Tibial artery (tissue), 4 donors: Measurements from ENCODE around the gene MGLL.

Experiments
- DNase-seq, 2 donors: peaks; one replicate each; pipeline ENCODE4 v3.0.0-alpha.2; 2019
- H3K27ac ChIP-seq, 2 donors: fragments of 200-600 bp; sonication (generic) in 1 of 2; 1 replicate in 1 of 2; 2 replicates in 1 of 2; pipeline ENCODE4 v1.5.1; 2018 to 2019; ENCODE audit warnings: mild to moderate bottlenecking in 1 of 2
- H3K27me3 ChIP-seq, 2 donors: fragments of 200-600 bp; sonication (generic) in 1 of 2; one replicate each; pipeline versions ENCODE4 v1.5.1 to v1.6.0; 2016 to 2019
- H3K36me3 ChIP-seq, 3 donors: fragments of 200-600 bp; sonication (generic) in 2 of 3; one replicate each; pipeline ENCODE4 v1.5.1; 2016 to 2019; ENCODE audit warnings: mild to moderate bottlenecking in 2 of 3
- H3K4me1 ChIP-seq, 4 donors: fragments of 200-600 bp; sonication (generic) in 2 of 4; 1 replicate in 3 of 4; 2 replicates in 1 of 4; pipeline ENCODE4 v1.5.1; 2016 to 2019
- H3K4me3 ChIP-seq, 2 donors: fragments of 200-600 bp; sonication (generic) in 1 of 2; 1 replicate in 1 of 2; 2 replicates in 1 of 2; pipeline ENCODE4 v1.5.1; 2018 to 2019; ENCODE audit warnings: mild to moderate bottlenecking in 2 of 2
- H3K9me3 ChIP-seq, 3 donors: fragments of 200-600 bp; sonication (generic) in 1 of 3; one replicate each; pipeline ENCODE4 v1.5.1; 2016 to 2019
- CTCF ChIP-seq, 2 experiments: fragments of 200-600 bp in 1 of 2; fragments of 450-650 bp in 1 of 2; IDR thresholded peaks; one replicate each; pipeline ENCODE4 v1.5.1; 2017 to 2019; ENCODE audit warnings: antibody characterized with exemption in 2 of 2, mild to moderate bottlenecking in 1 of 2, moderate library complexity in 1 of 2
- intact Hi-C: fragments of 100-400 bp; cut with DNase I; formaldehyde crosslinking; loops from one replicate; pipeline ENCODE4 v1.15.0; 2023; ENCODE audit warnings: low total_unique reads

MGLL gene

GRCh38 chr3:127768346-127769008 is 53.8 kb downstream of the MGLL start:
- no peak overlapping the region for H3K4me3 ChIP-seq
- no peak for TF ChIP-seq CTCF (IDR thresholded peaks at IDR 0.05)
- intact Hi-C loops, result no loop called here
- H3K27ac ChIP-seq, result peak overlapping the region in 1 of 2 donors; percentile 47
- H3K9me3 ChIP-seq, result peaks cover 5 to 11% (median 10%) of the 10 kb centered on the region in 3 donors
- peaks cover 0 to 35% (median 3%) of the 10 kb centered on the region in 4 donors for H3K4me1 ChIP-seq
- DNase-seq, result no peak
- no peaks in the 10 kb centered on the region for H3K27me3 ChIP-seq
- no peaks in the 10 kb centered on the region for H3K36me3 ChIP-seq

- H3K36me3 ChIP-seq, result no peaks in the 10 kb centered on the region
- no peak for DNase-seq
- peaks cover 5 to 11% (median 10%) of the 10 kb centered on the region in 3 donors for H3K9me3 ChIP-seq
- peaks cover 0 to 49% (median 16%) of the 10 kb centered on the region in 4 donors for H3K4me1 ChIP-seq
- H3K27ac ChIP-seq, result no peak overlapping the region
- intact Hi-C loops, result no loop called here
- H3K4me3 ChIP-seq, result no peak overlapping the region
- no peaks in the 10 kb centered on the region for H3K27me3 ChIP-seq
- no peak for TF ChIP-seq CTCF (IDR thresholded peaks at IDR 0.05)
These were observed 55.2 kb downstream of the MGLL start for GRCh38 chr3:127767126-127767525.

- Histone ChIP-seq H3K4me3 (no peak overlapping the region), H3K4me1 (peaks cover 0 to 62% (median 27%) of the 10 kb centered on the region in 4 donors), H3K27me3 (no peaks in the 10 kb centered on the region), H3K9me3 (peaks cover 5 to 11% (median 10%) of the 10 kb centered on the region in 3 donors), H3K36me3 (no peaks in the 10 kb centered on the region), H3K27ac (no peak overlapping the region)
- TF ChIP-seq CTCF (IDR thresholded peaks at IDR 0.05), result no peak
- no peak for DNase-seq
- intact Hi-C loops, result no loop called here
These were observed 56.6 kb downstream of the MGLL start for GRCh38 chr3:127765735-127766134.

GRCh38 chr3:127764841-127765362 is 57.4 kb downstream of the MGLL start:
- intact Hi-C loops, result no loop called here
- H3K36me3 ChIP-seq, result no peaks in the 10 kb centered on the region
- no peak for DNase-seq
- no peak overlapping the region for H3K4me3 ChIP-seq
- no peaks in the 10 kb centered on the region for H3K27me3 ChIP-seq
- H3K9me3 ChIP-seq, result peaks cover 5 to 11% (median 10%) of the 10 kb centered on the region in 3 donors
- H3K4me1 ChIP-seq, result peaks cover 0 to 71% (median 27%) of the 10 kb centered on the region in 4 donors
- H3K27ac ChIP-seq, result no peak overlapping the region
- no peak for TF ChIP-seq CTCF (IDR thresholded peaks at IDR 0.05)

- no peak overlapping the region for H3K4me3 ChIP-seq
These were observed 58.0 kb downstream of the MGLL start for GRCh38 chr3:127764301-127764700.

More at GRCh38 chr3:127764301-127764700, 58.0 kb downstream of the MGLL start:
- Histone ChIP-seq H3K9me3 (peaks cover 5 to 11% (median 10%) of the 10 kb centered on the region in 3 donors), H3K4me1 (peaks cover 0 to 70% (median 27%) of the 10 kb centered on the region in 4 donors), H3K36me3 (no peaks in the 10 kb centered on the region), H3K27me3 (no peaks in the 10 kb centered on the region), H3K27ac (peak overlapping the region in 1 of 2 donors; percentile 85)
- no peak for DNase-seq
- intact Hi-C loops, result no loop called here
- TF ChIP-seq CTCF (IDR thresholded peaks at IDR 0.05), result no peak
